HFFc6 (cell line): ENCODE data around the gene KANSL3. TPM values are rescaled to one million over a fixed set of nuclear protein-coding genes. Genes with fewer than 3 reads are reported as not detected.
A peak's percentile ranks its signal among the peaks of the same experiment; 100 is the strongest.
"Not testable (repeated sequence)": the region's sequence is repeated elsewhere in the genome, so short reads cannot be mapped to it uniquely, and the experiment has no call there.

ENCODE experiments used
- DNase-seq: peaks from one replicate; pipeline ENCODE4 v3.0.0-alpha.2; 2018
- H3K27ac Mint-ChIP-seq: 2 replicates; pipeline ENCODE4 v1.8.0; 2020; ENCODE audit warnings: mild to moderate bottlenecking, mixed read lengths
- H3K27me3 Mint-ChIP-seq: 2 replicates; pipeline ENCODE4 v1.8.0; 2021; ENCODE audit warnings: mild to moderate bottlenecking, moderate library complexity, mixed read lengths; ENCODE audit not compliant: insufficient read depth
- H3K36me3 Mint-ChIP-seq: 2 replicates; pipeline ENCODE4 v1.8.0; 2021; ENCODE audit warnings: low read depth, mixed read lengths
- H3K4me1 Mint-ChIP-seq: 2 replicates; pipeline ENCODE4 v1.8.0; 2020; ENCODE audit warnings: low read depth, mixed read lengths
- H3K4me3 Mint-ChIP-seq: 2 replicates; pipeline ENCODE4 v1.8.0; 2020; ENCODE audit warnings: mild to moderate bottlenecking, moderate library complexity, mixed read lengths
- H3K9me3 Mint-ChIP-seq: 2 replicates; pipeline ENCODE4 v1.8.0; 2020; ENCODE audit warnings: mild to moderate bottlenecking, mixed read lengths
- CTCF ChIP-seq: fragments of 200-600 bp; sonication (generic); IDR thresholded peaks from 2 replicates; pipeline ENCODE4 v1.5.0; 2021; ENCODE audit warnings: antibody characterized with exemption, mild to moderate bottlenecking
- total RNA-seq, 6 experiments: library from RNA; stranded (reverse); fragmentation: NEBNext Ultra II Directional; extraction: Animal tissue kit (Norgen Biotek cat#: 25700); gene quantifications; 2 replicates in 1 of 6; 3 replicates in 5 of 6; pipeline ENCODE4 v1.2.3, GENCODE V29; 2021

The KANSL3 gene
- total RNA-seq, 6 experiments from 2014 or later, result 19.3 to 28.3 (median 26.7) TPM

GRCh38 chr2:96669539-96670215 lies 31.6 kb upstream of the KANSL3 start:
- TF ChIP-seq CTCF, result no peak
- peaks cover 17% of the 10 kb centered on the region for H3K4me1 Mint-ChIP-seq
- no peak for DNase-seq
- H3K9me3 Mint-ChIP-seq, result peaks cover 4% of the 10 kb centered on the region
- no peak overlapping the region for H3K27ac Mint-ChIP-seq
- H3K4me3 Mint-ChIP-seq, result no peak overlapping the region
- peaks cover 3% of the 10 kb centered on the region; the same call in 1 of the 2 replicates for H3K36me3 Mint-ChIP-seq
- H3K27me3 Mint-ChIP-seq, result peaks cover 12% of the 10 kb centered on the region

- H3K9me3 Mint-ChIP-seq, result peaks cover 9% of the 10 kb centered on the region
- peaks cover 7% of the 10 kb centered on the region; the same call in 1 of the 2 replicates for H3K36me3 Mint-ChIP-seq
- no peak for TF ChIP-seq CTCF
- no peak overlapping the region for H3K27ac Mint-ChIP-seq
- H3K27me3 Mint-ChIP-seq, result peaks cover 9% of the 10 kb centered on the region
- no peak overlapping the region for H3K4me3 Mint-ChIP-seq
- no peak for DNase-seq
- peaks cover 21% of the 10 kb centered on the region for H3K4me1 Mint-ChIP-seq
These were observed 30.7 kb upstream of the KANSL3 start for GRCh38 chr2:96668771-96669170.

GRCh38 chr2:96665717-96666116 lies 27.6 kb upstream of the KANSL3 start:
- H3K4me1 Mint-ChIP-seq, result peaks cover 21% of the 10 kb centered on the region
- H3K36me3 Mint-ChIP-seq, DNase-seq, H3K27me3 Mint-ChIP-seq: not testable (repeated sequence)
- H3K4me3 Mint-ChIP-seq, result peak overlapping the region; percentile 49
- peaks cover 12% of the 10 kb centered on the region for H3K9me3 Mint-ChIP-seq
- peak overlapping the region; percentile 96 for H3K27ac Mint-ChIP-seq

GRCh38 chr2:96665083-96665569 lies 27.0 kb upstream of the KANSL3 start:
- peaks cover 7% of the 10 kb centered on the region; the same call in 1 of the 2 replicates for H3K36me3 Mint-ChIP-seq
- peak overlapping the region; percentile 96 for H3K27ac Mint-ChIP-seq
- DNase-seq, result peak; percentile 98
- no peaks in the 10 kb centered on the region; the same call in 1 of the 2 replicates for H3K27me3 Mint-ChIP-seq
- peaks cover 12% of the 10 kb centered on the region for H3K9me3 Mint-ChIP-seq
- TF ChIP-seq CTCF, result no peak
- peak overlapping the region; percentile 49 for H3K4me3 Mint-ChIP-seq
- peaks cover 21% of the 10 kb centered on the region for H3K4me1 Mint-ChIP-seq

- no peak for DNase-seq
- Mint-ChIP-seq H3K4me1 (peaks cover 21% of the 10 kb centered on the region), H3K4me3 (no peak overlapping the region; the same call in 1 of the 2 replicates), H3K27ac (peak overlapping the region; percentile 96), H3K27me3 (no peaks in the 10 kb centered on the region; the same call in 1 of the 2 replicates), H3K36me3 (peaks cover 7% of the 10 kb centered on the region; the same call in 1 of the 2 replicates), H3K9me3 (peaks cover 12% of the 10 kb centered on the region)
- TF ChIP-seq CTCF, result no peak
These were observed 26.3 kb upstream of the KANSL3 start for GRCh38 chr2:96664366-96664925.

GRCh38 chr2:96663829-96664228 lies 25.7 kb upstream of the KANSL3 start:
- Mint-ChIP-seq H3K27ac (peak overlapping the region; percentile 42; the same call in 1 of the 2 replicates), H3K4me3 (no peak overlapping the region), H3K27me3 (peaks cover 2% of the 10 kb centered on the region; the same call in 1 of the 2 replicates), H3K9me3 (peaks cover 12% of the 10 kb centered on the region), H3K36me3 (peaks cover 7% of the 10 kb centered on the region; the same call in 1 of the 2 replicates), H3K4me1 (peaks cover 21% of the 10 kb centered on the region)
- no peak for DNase-seq
- TF ChIP-seq CTCF, result no peak
